ENCODE data around the gene ADGRV1. TPM values are rescaled to one million over a fixed set of nuclear protein-coding genes. Genes with fewer than 3 reads are reported as not detected.

The ADGRV1 gene
- total RNA-seq, 4 donors from 2014 or later: 0.28 to 6.5 (median 3.7) TPM

- H3K9me3 ChIP-seq: no peaks in the 10 kb centered on the region
- H3K27me3 ChIP-seq: no peaks in the 10 kb centered on the region
- H3K36me3 ChIP-seq: peaks cover 0 to 40% (median 0%) of the 10 kb centered on the region in 3 donors
- no peak overlapping the region for H3K27ac ChIP-seq
- DNase-seq: no peak
- H3K4me1 ChIP-seq: no peaks in the 10 kb centered on the region
- TF ChIP-seq POLR2A (IDR thresholded peaks at IDR 0.05) (no peak), CTCF (IDR thresholded peaks at IDR 0.05) (no peak)
- H3K4me3 ChIP-seq: no peak overlapping the region
These were observed 39.5 kb upstream of the ADGRV1 start for GRCh38 chr5:90519081-90519480.

- TF ChIP-seq POLR2A (IDR thresholded peaks at IDR 0.05): no peak
- no peak for TF ChIP-seq CTCF (IDR thresholded peaks at IDR 0.05)
- H3K4me1 ChIP-seq: peaks cover 0 to 32% (median 6%) of the 10 kb centered on the region in 4 donors
- peaks cover 0 to 13% (median 0%) of the 10 kb centered on the region in 3 donors for H3K36me3 ChIP-seq
- H3K4me3 ChIP-seq: peak overlapping the region; percentile 61 to 85 (median 70)
- DNase-seq: no peak
- H3K9me3 ChIP-seq: no peaks in the 10 kb centered on the region
- H3K27me3 ChIP-seq: no peaks in the 10 kb centered on the region
- H3K27ac ChIP-seq: peak overlapping the region; percentile 85 to 92 (median 89)
These were observed 29.9 kb upstream of the ADGRV1 start for GRCh38 chr5:90528601-90529193.

GRCh38 chr5:90529194-90529938 is 29.2 kb upstream of the ADGRV1 start, which contains the start of gene LYSMD3:
Gene LYSMD3, minus strand, starts transcription at chr5:90529584. Its CDS starts 4,295 bp downstream, at chr5:90525289.
- no peaks in the 10 kb centered on the region for H3K9me3 ChIP-seq
- TF ChIP-seq CTCF (IDR thresholded peaks at IDR 0.05) (no peak), POLR2A (IDR thresholded peaks at IDR 0.05) (peak; percentile 88 to 94)
- DNase-seq: peak; percentile 95 to 99 (median 99)

GRCh38 chr5:90529939-90530677 is 28.5 kb upstream of the ADGRV1 start:
- DNase-seq: peak in 2 of 3 donors; percentile 65 to 84
- Histone ChIP-seq H3K9me3 (no peaks in the 10 kb centered on the region), H3K36me3 (no peaks in the 10 kb centered on the region), H3K4me1 (peaks cover 0 to 32% (median 6%) of the 10 kb centered on the region in 4 donors), H3K27ac (peak overlapping the region; percentile 85 to 92 (median 89)), H3K27me3 (no peaks in the 10 kb centered on the region), H3K4me3 (peak overlapping the region; percentile 61 to 85 (median 70))
- no peak for TF ChIP-seq POLR2A (IDR thresholded peaks at IDR 0.05)
- TF ChIP-seq CTCF (IDR thresholded peaks at IDR 0.05): peak; percentile 35 to 78 (median 66)

More at GRCh38 chr5:90529194-90529938, 29.2 kb upstream of the ADGRV1 start, which contains the start of gene LYSMD3:
- Histone ChIP-seq H3K27ac (peak within 1 kb of the TSS; percentile 85 to 92 (median 89)), H3K36me3 (peaks cover 0 to 7% (median 0%) of the 10 kb centered on the region in 3 donors), H3K4me3 (peak within 1 kb of the TSS; percentile 61 to 85 (median 70)), H3K27me3 (no peaks in the 10 kb centered on the region), H3K4me1 (peaks cover 0 to 32% (median 6%) of the 10 kb centered on the region in 4 donors)

GRCh38 chr5:90530736-90531487 is 27.7 kb upstream of the ADGRV1 start:
- DNase-seq: no peak
- Histone ChIP-seq H3K27ac (no peak overlapping the region), H3K9me3 (no peaks in the 10 kb centered on the region), H3K4me3 (no peak overlapping the region), H3K36me3 (no peaks in the 10 kb centered on the region), H3K27me3 (no peaks in the 10 kb centered on the region), H3K4me1 (peaks cover 0 to 28% (median 6%) of the 10 kb centered on the region in 4 donors)
- no peak for TF ChIP-seq CTCF (IDR thresholded peaks at IDR 0.05)
- no peak for TF ChIP-seq POLR2A (IDR thresholded peaks at IDR 0.05)

Measured in Peyer's patch (tissue), 4 donors.